ENCODE data around the gene PDGFRA. TPM values are rescaled to one million over a fixed set of nuclear protein-coding genes. Genes with fewer than 3 reads are reported as not detected.

PDGFRA gene
- polyA plus RNA-seq, 1 donor from 2014 or later, result 0.43 TPM

DNA sequence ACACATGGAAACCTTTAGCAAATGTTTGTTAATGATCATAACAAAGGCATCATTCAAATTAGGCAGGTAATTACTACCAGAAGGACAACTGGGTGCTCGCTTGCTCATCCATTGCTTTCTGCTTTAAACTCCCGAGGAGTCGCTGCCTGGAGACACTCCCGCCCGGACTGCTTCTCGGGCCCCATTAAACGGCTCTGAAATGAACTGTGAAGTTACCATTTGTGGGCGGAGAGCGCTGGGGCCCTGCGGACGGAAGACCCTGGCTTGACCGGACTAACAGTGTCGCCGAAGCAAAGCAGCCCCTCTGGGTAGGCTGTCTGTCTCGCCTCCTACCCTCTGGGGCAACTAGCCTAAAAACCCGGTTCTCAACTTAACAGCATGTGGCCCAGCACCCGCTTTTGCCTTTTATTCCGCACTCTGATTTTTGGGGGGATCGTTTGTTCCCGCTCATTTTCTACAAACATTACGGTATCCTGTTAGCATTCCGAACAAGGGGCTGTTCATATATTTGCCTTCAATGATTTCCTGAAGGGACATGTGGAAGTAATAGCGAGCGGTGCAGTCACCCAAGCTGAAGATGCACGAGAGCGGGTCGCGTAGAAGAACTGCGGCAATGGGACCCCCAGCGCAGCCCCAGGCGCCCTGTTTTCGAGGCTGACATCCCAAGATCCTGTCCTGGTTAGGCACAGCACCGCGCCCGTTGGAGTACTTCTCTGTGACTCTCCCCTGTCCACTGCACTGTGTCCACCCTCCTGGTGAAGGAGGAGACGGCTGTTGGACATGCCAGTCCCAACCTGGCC lies 1.6 kb upstream of the PDGFRA start:
- no peak overlapping the region for H3K9ac ChIP-seq (ENCODE audit: low read length)
- H2AFZ ChIP-seq (ENCODE audit: low read depth, low read length), result no peak overlapping the region
- no peak overlapping the region for H3K27ac ChIP-seq (ENCODE audit: low read length)

DNA sequence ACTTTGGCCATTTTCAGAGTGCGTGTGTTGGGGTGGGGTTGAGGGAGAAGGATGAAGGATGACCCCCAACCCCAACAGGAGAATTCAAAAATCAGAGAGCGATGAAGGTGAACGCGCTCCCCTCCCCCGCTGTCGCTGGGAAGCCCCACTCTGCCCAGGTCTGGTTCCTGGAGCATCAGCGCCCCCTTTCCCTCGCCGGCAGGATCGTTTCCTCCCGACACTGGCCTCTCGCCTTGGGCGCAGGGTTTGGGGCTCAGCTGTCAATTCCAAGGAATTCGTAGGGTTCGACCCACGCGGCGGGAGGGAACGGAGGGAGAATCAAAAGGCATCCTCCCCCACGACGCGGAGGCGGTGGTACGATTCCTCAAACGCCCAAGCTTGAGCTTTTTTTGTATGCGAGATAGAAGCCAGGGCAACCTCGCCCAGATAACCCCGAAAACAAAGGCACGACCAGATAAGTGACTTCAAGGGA lies 1.0 kb upstream of the PDGFRA start:
- Histone ChIP-seq H3K9me2 (ENCODE audit: insufficient read depth, low read length) (no peaks in the 10 kb centered on the region), H3K27me3 (ENCODE audit: insufficient read depth, low read depth, low read length) (peaks cover 86% of the 10 kb centered on the region), H3F3A (ENCODE audit: insufficient read depth, low read length, poor library complexity, severe bottlenecking) (no peaks in the 10 kb centered on the region), H3K4me3 (ENCODE audit: low read length) (peak overlapping the region; percentile 70), H3K9me3 (ENCODE audit: low read length) (no peaks in the 10 kb centered on the region), H3K27ac (ENCODE audit: low read length) (no peak overlapping the region), H3K4me2 (ENCODE audit: low read length) (peak overlapping the region; percentile 83), H3K79me2 (replicated peaks; ENCODE audit: insufficient read depth, low read length) (no peaks in the 10 kb centered on the region), H2AFZ (ENCODE audit: low read depth, low read length) (no peak overlapping the region), H3K36me3 (ENCODE audit: insufficient read depth, low read length) (no peaks in the 10 kb centered on the region), H4K20me1 (ENCODE audit: insufficient read depth) (no peaks in the 10 kb centered on the region), H3K9ac (ENCODE audit: low read length) (no peak overlapping the region)
- no peak for TF ChIP-seq TAF1 (IDR thresholded peaks at IDR 0.05; ENCODE audit: low read depth)
- peak; percentile 91 for TF ChIP-seq RAD21 (conservative IDR thresholded peaks at IDR 0.05)
- no peak for TF ChIP-seq POLR2AphosphoS5 (IDR thresholded peaks at IDR 0.05)
- peak; percentile 88 for TF ChIP-seq SMC3 (conservative IDR thresholded peaks at IDR 0.05; ENCODE audit: poor library complexity)
- peak; percentile 36 for TF ChIP-seq EP300 (conservative IDR thresholded peaks at IDR 0.05; ENCODE audit: poor library complexity, severe bottlenecking)
- TF ChIP-seq, protein P1, sequence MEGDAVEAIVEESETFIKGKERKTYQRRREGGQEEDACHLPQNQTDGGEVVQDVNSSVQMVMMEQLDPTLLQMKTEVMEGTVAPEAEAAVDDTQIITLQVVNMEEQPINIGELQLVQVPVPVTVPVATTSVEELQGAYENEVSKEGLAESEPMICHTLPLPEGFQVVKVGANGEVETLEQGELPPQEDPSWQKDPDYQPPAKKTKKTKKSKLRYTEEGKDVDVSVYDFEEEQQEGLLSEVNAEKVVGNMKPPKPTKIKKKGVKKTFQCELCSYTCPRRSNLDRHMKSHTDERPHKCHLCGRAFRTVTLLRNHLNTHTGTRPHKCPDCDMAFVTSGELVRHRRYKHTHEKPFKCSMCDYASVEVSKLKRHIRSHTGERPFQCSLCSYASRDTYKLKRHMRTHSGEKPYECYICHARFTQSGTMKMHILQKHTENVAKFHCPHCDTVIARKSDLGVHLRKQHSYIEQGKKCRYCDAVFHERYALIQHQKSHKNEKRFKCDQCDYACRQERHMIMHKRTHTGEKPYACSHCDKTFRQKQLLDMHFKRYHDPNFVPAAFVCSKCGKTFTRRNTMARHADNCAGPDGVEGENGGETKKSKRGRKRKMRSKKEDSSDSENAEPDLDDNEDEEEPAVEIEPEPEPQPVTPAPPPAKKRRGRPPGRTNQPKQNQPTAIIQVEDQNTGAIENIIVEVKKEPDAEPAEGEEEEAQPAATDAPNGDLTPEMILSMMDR (IDR thresholded peaks at IDR 0.05; ENCODE audit: poor library complexity, severe bottlenecking), result peak; percentile 91

More for the DNA sequence above, 1.6 kb upstream of the PDGFRA start:
- H3K4me3 ChIP-seq (ENCODE audit: low read length), result peak overlapping the region; percentile 70
- H3F3A ChIP-seq (ENCODE audit: insufficient read depth, low read length, poor library complexity, severe bottlenecking), result no peaks in the 10 kb centered on the region
- H3K9me3 ChIP-seq (ENCODE audit: low read length), result no peaks in the 10 kb centered on the region
- peak overlapping the region; percentile 83 for H3K4me2 ChIP-seq (ENCODE audit: low read length)
- no peaks in the 10 kb centered on the region for H3K9me2 ChIP-seq (ENCODE audit: insufficient read depth, low read length)
- no peaks in the 10 kb centered on the region for H3K79me2 ChIP-seq (replicated peaks; ENCODE audit: insufficient read depth, low read length)
- peaks cover 83% of the 10 kb centered on the region for H3K27me3 ChIP-seq (ENCODE audit: insufficient read depth, low read depth, low read length)
- no peaks in the 10 kb centered on the region for H4K20me1 ChIP-seq (ENCODE audit: insufficient read depth)
- TF ChIP-seq RAD21 (conservative IDR thresholded peaks at IDR 0.05) (no peak), MXI1 (conservative IDR thresholded peaks at IDR 0.05; ENCODE audit: poor library complexity, severe bottlenecking) (peak; percentile 61)
- H3K36me3 ChIP-seq (ENCODE audit: insufficient read depth, low read length), result no peaks in the 10 kb centered on the region

DNA sequence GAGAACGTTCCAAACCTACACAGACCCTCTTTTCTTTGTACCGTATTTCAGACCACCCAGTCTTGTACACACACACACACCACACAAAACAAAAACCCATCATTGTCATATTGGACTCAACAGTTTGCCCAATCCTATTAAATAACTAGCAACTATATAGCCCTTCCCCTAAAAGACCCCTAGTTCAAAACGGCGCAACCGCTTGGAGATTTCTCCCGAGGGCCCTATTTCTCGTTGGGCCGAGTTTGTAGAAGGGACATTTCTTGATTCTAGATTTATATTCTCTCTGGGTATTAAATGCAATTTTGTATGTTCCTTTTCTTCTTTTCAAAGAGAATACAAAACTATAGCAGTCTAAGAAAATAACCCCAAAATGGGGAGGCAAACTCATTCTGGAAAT lies 547 bp upstream of the PDGFRA start:
- Histone ChIP-seq H3K9me2 (ENCODE audit: insufficient read depth, low read length) (no peaks in the 10 kb centered on the region), H3F3A (ENCODE audit: insufficient read depth, low read length, poor library complexity, severe bottlenecking) (no peaks in the 10 kb centered on the region), H3K79me2 (replicated peaks; ENCODE audit: insufficient read depth, low read length) (no peaks in the 10 kb centered on the region), H3K4me2 (ENCODE audit: low read length) (no peak overlapping the region), H3K9me3 (ENCODE audit: low read length) (no peaks in the 10 kb centered on the region), H3K4me3 (ENCODE audit: low read length) (peak overlapping the region; percentile 70), H4K20me1 (ENCODE audit: insufficient read depth) (no peaks in the 10 kb centered on the region), H3K36me3 (ENCODE audit: insufficient read depth, low read length) (no peaks in the 10 kb centered on the region), H2AFZ (ENCODE audit: low read depth, low read length) (no peak overlapping the region), H3K9ac (ENCODE audit: low read length) (no peak overlapping the region), H3K27ac (ENCODE audit: low read length) (no peak overlapping the region), H3K27me3 (ENCODE audit: insufficient read depth, low read depth, low read length) (peaks cover 88% of the 10 kb centered on the region)
- no peak for TF ChIP-seq TAF1 (IDR thresholded peaks at IDR 0.05; ENCODE audit: low read depth)
- no peak for TF ChIP-seq EP300 (conservative IDR thresholded peaks at IDR 0.05; ENCODE audit: poor library complexity, severe bottlenecking)

All from neural cell (in vitro differentiated cells).